HepG2 (cell line): Measurements from ENCODE around the gene BCORL1. TPM values are rescaled to one million over a fixed set of nuclear protein-coding genes. Genes with fewer than 3 reads are reported as not detected.

Experiments used
- ATAC-seq: fragments of 200-7000 bp; cut with Tn5 transposase; 3 replicates; pipeline ENCODE4 v1.9.1; 2020; ENCODE audit warnings: mild to moderate bottlenecking, moderate library complexity
- BruUV-seq: library from RNA; stranded (reverse); fragments of 400-500 nt; replicated peaks from 2 replicates; lab custom pipeline; 2021; lab: Mats Ljungman, UMichigan
- CTCF ChIA-PET: fragments of 300-600 bp; formaldehyde crosslinking; extraction: SDS; loops from one replicate; lab custom pipeline; 2021; ENCODE audit warnings: low total read pairs, inconsistent platforms, low intra/inter-chr PET ratio; lab: Yijun Ruan, JAX
- POLR2A ChIA-PET: fragments of 350-600 bp; sonication (Branson Sonifier 250); formaldehyde crosslinking; loops from one replicate; lab custom pipeline; 2020; ENCODE audit warnings: antibody characterized with exemption, inconsistent platforms; lab: Yijun Ruan, JAX
- DNase-seq: peaks from one replicate; pipeline ENCODE4 v3.0.0-alpha.2; 2015; ENCODE audit warnings: low spot score
- FAIRE-seq: peaks from 3 replicates; lab custom pipeline; 2011; peaks lifted over from hg19 to GRCh38; lab: Jason Lieb, UNC
- H2AFZ ChIP-seq: one replicate; pipeline ENCODE4 v1.6.1; 2011; ENCODE audit warnings: low read length, inconsistent platforms
- H3K27ac ChIP-seq: fragments of 300-600 bp; 3 replicates; pipeline ENCODE4 v1.8.0; 2011; ENCODE audit warnings: mixed run types, mild to moderate bottlenecking, mixed read lengths, low read length, inconsistent platforms; ENCODE audit not compliant: insufficient read depth; ENCODE audit errors: extremely low read length
- H3K27me3 ChIP-seq, 2 experiments: fragments of 200-600 bp in 1 of 2; 2 replicates in 1 of 2; 3 replicates in 1 of 2; pipeline versions ENCODE4 v1.6.0 to v1.8.0; 2011; ENCODE audit warnings: low read length in 2 of 2, mild to moderate bottlenecking in 2 of 2, moderate library complexity in 2 of 2, inconsistent platforms in 1 of 2; ENCODE audit not compliant: insufficient read depth in 2 of 2, control insufficient read depth in 1 of 2
- H3K36me3 ChIP-seq, 2 experiments: fragments of 200-600 bp in 1 of 2; replicated peaks in 1 of 2; 2 replicates in 1 of 2; 3 replicates in 1 of 2; pipeline versions ENCODE4 v1.5.1 to v1.8.0; 2011; ENCODE audit warnings: low read length in 2 of 2, inconsistent platforms in 1 of 2; ENCODE audit not compliant: insufficient read depth in 2 of 2, control insufficient read depth in 1 of 2
- H3K4me1 ChIP-seq: 2 replicates; pipeline ENCODE4 v1.5.1; 2012; ENCODE audit warnings: low read length, inconsistent platforms; ENCODE audit not compliant: insufficient read depth
- H3K4me2 ChIP-seq: 2 replicates; pipeline ENCODE4 v1.6.0; 2011; ENCODE audit warnings: low read depth, low read length, inconsistent platforms
- H3K4me3 ChIP-seq, 3 experiments: fragments of 200-600 bp in 1 of 3; sonication (generic), shearing (Covaris generic) in 1 of 3; replicated peaks in 1 of 3; 2 replicates each; pipeline ENCODE4 v1.5.1; 2011 to 2016; ENCODE audit warnings: low read length in 3 of 3, inconsistent platforms in 2 of 3, low read depth in 2 of 3, mild to moderate bottlenecking in 2 of 3, control low read depth in 1 of 3, mixed read lengths in 1 of 3; ENCODE audit not compliant: insufficient read depth in 1 of 3
- H3K79me2 ChIP-seq: one replicate; pipeline ENCODE4 v1.6.1; 2011; ENCODE audit warnings: low read length, inconsistent platforms; ENCODE audit not compliant: insufficient read depth
- H3K9ac ChIP-seq: 2 replicates; pipeline ENCODE4 v1.6.0; 2011; ENCODE audit warnings: mild to moderate bottlenecking, low read depth, low read length, inconsistent platforms; ENCODE audit not compliant: insufficient read depth
- H3K9me3 ChIP-seq: 2 replicates; pipeline ENCODE4 v1.5.1; 2012; ENCODE audit warnings: mild to moderate bottlenecking, low read length
- H4K20me1 ChIP-seq: 2 replicates; pipeline ENCODE4 v1.6.0; 2011; ENCODE audit warnings: inconsistent platforms, mild to moderate bottlenecking, low read length, moderate library complexity; ENCODE audit not compliant: insufficient read depth
- DMAP1 ChIP-seq: IDR thresholded peaks from 2 replicates; pipeline ENCODE4 v1.6.1; 2016
- IKZF1 ChIP-seq: fragments of 450-650 bp; IDR thresholded peaks from 2 replicates; pipeline ENCODE4 v1.7.1; 2016
- KIAA2018 ChIP-seq: sonication (generic); formaldehyde crosslinking; IDR thresholded peaks from 2 replicates; pipeline ENCODE4 v1.5.0; 2020; ENCODE audit warnings: mild to moderate bottlenecking, missing genetic modification reagents, borderline replicate concordance
- KLF13 ChIP-seq: sonication (generic); formaldehyde crosslinking; IDR thresholded peaks from 2 replicates; pipeline ENCODE4 v1.4.0; 2020; ENCODE audit warnings: mild to moderate bottlenecking, missing genetic modification reagents
- MAF1 ChIP-seq: sonication (generic); formaldehyde crosslinking; IDR thresholded peaks from 2 replicates; pipeline ENCODE4 v1.5.0; 2020; ENCODE audit warnings: missing genetic modification reagents, borderline replicate concordance
- RFX3 ChIP-seq: IDR thresholded peaks from 2 replicates; pipeline ENCODE4 v1.6.1; 2016; ENCODE audit warnings: missing biosample characterization, missing genetic modification reagents
- SMAD1 ChIP-seq: sonication (generic); formaldehyde crosslinking; IDR thresholded peaks from 2 replicates; pipeline ENCODE4 v1.4.0; 2020; ENCODE audit warnings: missing genetic modification reagents, low read depth, mild to moderate bottlenecking, borderline replicate concordance
- ZBTB26 ChIP-seq: IDR thresholded peaks from 2 replicates; pipeline ENCODE4 v1.6.1; 2016; ENCODE audit warnings: missing compliant biosample characterization, missing genetic modification reagents, borderline replicate concordance
- ZBTB43 ChIP-seq: sonication (generic); formaldehyde crosslinking; conservative IDR thresholded peaks from 2 replicates; pipeline ENCODE4 v1.4.0; 2020; ENCODE audit warnings: missing genetic modification reagents
- ZFP37 ChIP-seq: sonication (generic); formaldehyde crosslinking; IDR thresholded peaks from 2 replicates; pipeline ENCODE4 v1.4.0; 2020; ENCODE audit warnings: missing genetic modification reagents, borderline replicate concordance
- ZNF83 ChIP-seq: sonication (generic); formaldehyde crosslinking; IDR thresholded peaks from 2 replicates; pipeline ENCODE4 v1.4.0; 2020; ENCODE audit warnings: missing genetic modification reagents, mild to moderate bottlenecking, borderline replicate concordance
- WGBS: methylation state at CpG from one replicate; pipeline ENCODE4 v1.1.6; 2017; ENCODE audit warnings: low lambda C conversion rate; 5-methylcytosine and 5-hydroxymethylcytosine counted together
- in situ Hi-C: cut with HindIII; loops from 2 replicates; pipeline ENCODE4 v1.10.0; 2017; ENCODE audit warnings: low pct_unique_long_range_greater_than_20kb; ENCODE audit not compliant: extremely low pct_ligation_motif_present
- intact Hi-C: fragments of 100-400 bp; cut with micrococcal nuclease; formaldehyde crosslinking; loops from one replicate; pipeline ENCODE4 v1.10.0; 2022; ENCODE audit not compliant: unreplicated experiment
- polyA plus RNA-seq, 8 experiments: library from polyadenylated mRNA; depleted of rRNA in 3 of 8; stranded (reverse) in 7 of 8; unstranded in 1 of 8; fragments of >200 nt; fragmentation: Illumina TruSeq in 4 of 8; extraction: Trizol in 4 of 8; gene quantifications; 2 replicates each; pipeline versions ENCODE4 v1.2.1 to v1.2.3, GENCODE V29; 2011 to 2016; ENCODE audit warnings: low read depth in 4 of 8, missing spikeins in 1 of 8, mixed read lengths in 1 of 8; ENCODE audit not compliant: insufficient read depth in 1 of 8
- total RNA-seq, 5 experiments: library from RNA; depleted of rRNA; stranded (reverse); fragments of >200 nt; fragmentation: Illumina TruSeq; extraction: Trizol; gene quantifications; 2 replicates each; pipeline ENCODE4 v1.2.3, GENCODE V29; 2016; ENCODE audit warnings: low read depth in 1 of 5
- TF ChIP-seq, protein P1 (sequence below): sonication (generic); formaldehyde crosslinking; IDR thresholded peaks from 2 replicates; pipeline ENCODE4 v1.8.0; 2022; ENCODE audit warnings: missing genetic modification reagents, mild to moderate bottlenecking, borderline replicate concordance

BCORL1 gene
- total and polyA plus RNA-seq, 2 of the 13 experiments (the other 11 are each of a cell fraction or from before 2014, with no cell fraction given): 0.67 to 1.4 TPM

GRCh38 chrX:129976441-129976840 lies 6.0 kb upstream of the BCORL1 start:
- ATAC-seq (no peak), FAIRE-seq (no peak), DNase-seq (no peak)
- no peaks in the 10 kb centered on the region for H3K4me1 ChIP-seq
- H3K9me3 ChIP-seq: no peaks in the 10 kb centered on the region
- ChIA-PET POLR2A (no interaction called here), CTCF (no interaction called here)
- intact Hi-C loops (no loop called here), in situ Hi-C loops (no loop called here)
- no peak overlapping the region for H3K4me2 ChIP-seq
- no peak overlapping the region for H3K27ac ChIP-seq
- H3K9ac ChIP-seq: no peak overlapping the region
- H3K4me3 ChIP-seq: no peak overlapping the region
- no peaks in the 10 kb centered on the region for H4K20me1 ChIP-seq
- no TSS peak for BruUV-seq
- no peaks in the 10 kb centered on the region for H3K27me3 ChIP-seq
- H3K79me2 ChIP-seq: no peaks in the 10 kb centered on the region
- H3K36me3 ChIP-seq: no peaks in the 10 kb centered on the region
- H2AFZ ChIP-seq: no peak overlapping the region
- WGBS: 6% methylated on average over 4 of the region's 5 CpGs
- TF ChIP-seq ZBTB43 (no peak), RFX3 (no peak), DMAP1 (CRISPR knock-in tag) (no peak), ZBTB26 (no peak), ZFP37 (CRISPR knock-in tag) (no peak), KLF13 (no peak), MAF1 (no peak), IKZF1 (no peak), ZNF83 (CRISPR knock-in tag) (no peak), KIAA2018 (CRISPR knock-in tag) (no peak), SMAD1 (CRISPR knock-in tag) (no peak)
- TF ChIP-seq, protein P1, sequence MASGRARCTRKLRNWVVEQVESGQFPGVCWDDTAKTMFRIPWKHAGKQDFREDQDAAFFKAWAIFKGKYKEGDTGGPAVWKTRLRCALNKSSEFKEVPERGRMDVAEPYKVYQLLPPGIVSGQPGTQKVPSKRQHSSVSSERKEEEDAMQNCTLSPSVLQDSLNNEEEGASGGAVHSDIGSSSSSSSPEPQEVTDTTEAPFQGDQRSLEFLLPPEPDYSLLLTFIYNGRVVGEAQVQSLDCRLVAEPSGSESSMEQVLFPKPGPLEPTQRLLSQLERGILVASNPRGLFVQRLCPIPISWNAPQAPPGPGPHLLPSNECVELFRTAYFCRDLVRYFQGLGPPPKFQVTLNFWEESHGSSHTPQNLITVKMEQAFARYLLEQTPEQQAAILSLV (CRISPR knock-in tag): no peak
